NOMO-1 treated with dmso at 0.1 percent for 144 hours (cell line): ENCODE results near the gene TICAM2.

ENCODE experiments used
- DNase-seq: peaks from one replicate; lab custom pipeline; 2025; ENCODE audit not compliant: unreplicated experiment; lab: John Stamatoyannopoulos, UW

The TICAM2 gene

DNA sequence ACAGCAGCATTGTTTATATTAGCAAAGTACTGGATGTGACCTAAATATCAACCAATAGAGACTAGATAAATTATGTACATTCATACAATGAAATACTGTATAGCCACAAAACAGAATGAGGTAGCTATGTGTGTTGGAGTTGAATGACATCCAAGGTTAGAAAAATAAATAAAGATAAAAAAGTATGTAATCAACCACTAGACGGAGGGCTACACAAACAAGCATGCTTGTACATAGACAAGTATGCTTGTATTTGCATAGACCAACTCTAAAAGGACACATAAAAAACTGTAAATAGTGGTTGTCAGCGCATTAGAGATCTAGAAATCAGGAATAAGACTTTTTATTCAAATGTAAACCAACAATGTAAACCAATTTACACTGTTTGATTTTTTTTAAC lies 60.7 kb downstream of the TICAM2 start:
- DNase-seq: no peak

DNA sequence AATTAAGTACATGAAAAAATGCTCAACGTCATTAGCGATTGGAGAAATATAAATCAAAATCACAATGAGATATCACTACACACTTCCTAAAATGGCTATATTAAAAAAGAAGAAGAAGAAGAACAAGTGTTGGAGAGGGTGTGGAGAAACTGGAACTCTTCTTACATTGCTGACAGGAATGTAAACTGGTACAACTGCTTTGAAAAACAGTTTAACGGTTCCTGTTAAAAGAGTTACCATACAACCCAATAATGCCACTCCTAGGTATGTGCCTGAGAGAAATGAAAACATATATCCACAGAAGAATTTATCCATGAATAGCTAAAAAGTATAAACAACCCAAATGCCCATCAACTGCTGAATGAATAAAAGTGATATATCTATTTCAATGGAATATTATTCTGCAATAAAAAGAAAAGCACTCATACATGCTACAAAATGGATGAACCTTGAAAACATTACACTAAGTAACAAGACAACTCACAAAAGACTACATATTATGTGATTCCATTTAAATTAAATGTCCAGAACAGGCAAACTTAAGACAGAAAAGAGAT lies 66.7 kb downstream of the TICAM2 start:
- no peak for DNase-seq

DNA sequence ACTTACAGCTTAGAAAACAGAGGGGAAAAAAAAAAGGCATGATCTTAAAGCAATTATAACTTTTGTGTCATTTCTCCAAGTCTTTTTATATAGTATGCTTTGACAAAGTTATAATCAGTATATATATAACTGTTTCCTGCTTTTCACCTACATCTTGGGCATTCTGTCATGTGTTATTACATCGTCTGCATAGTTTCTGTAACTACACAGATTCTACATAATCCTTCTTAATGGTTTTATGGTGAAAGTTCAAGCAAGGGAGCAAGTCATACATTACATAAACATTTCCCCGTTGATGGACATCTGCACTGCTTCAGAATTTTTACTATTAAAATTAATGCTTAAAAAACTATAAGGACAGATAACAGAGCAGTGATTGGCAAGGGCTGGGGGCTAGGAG lies 69.8 kb downstream of the TICAM2 start:
- DNase-seq: no peak

DNA sequence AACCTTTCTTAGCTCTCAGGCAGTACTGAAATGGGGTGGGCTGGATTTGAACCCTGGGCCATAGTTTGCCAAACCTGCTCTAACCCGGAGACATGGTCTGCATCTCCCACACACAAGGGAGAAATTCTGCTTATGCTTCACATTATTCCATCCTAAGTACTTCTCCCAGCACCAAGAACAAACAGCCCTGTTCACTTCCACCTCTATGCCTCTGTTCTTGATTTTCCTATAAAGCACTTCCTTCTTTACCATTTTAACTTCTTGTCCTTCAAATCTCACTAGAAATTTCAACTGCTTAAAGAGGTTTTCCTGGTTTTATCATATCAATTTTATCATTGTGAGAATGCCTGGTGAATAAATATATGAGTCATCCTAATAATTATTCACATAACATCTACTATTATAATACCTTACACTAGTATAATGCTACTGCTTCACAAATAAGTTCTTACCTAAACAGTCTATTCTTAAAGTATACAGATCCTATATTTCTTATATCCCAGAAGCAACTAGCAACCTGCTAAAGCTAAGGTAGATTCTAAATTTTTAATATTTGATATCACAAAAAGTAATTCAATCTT lies 70.4 kb downstream of the TICAM2 start:
- no peak for DNase-seq

DNA sequence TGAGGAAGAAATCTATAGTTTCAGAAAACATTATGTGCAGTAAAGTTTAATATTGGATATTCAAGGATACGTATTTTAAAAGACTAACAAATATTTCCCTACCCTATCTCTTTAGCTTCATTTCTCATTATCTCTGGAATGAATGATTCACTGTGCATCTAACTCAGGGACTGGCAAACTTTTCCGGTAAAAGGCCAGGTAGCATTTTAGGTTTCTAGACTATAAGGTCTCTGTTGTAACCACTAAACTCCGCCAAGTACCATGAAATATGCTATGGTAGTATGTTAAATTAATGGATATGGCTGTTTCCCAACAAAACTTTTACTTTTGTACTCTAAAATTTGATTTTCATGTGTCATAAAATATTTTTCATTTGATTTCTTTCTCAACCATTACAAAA lies 70.9 kb downstream of the TICAM2 start:
- DNase-seq: no peak

DNA sequence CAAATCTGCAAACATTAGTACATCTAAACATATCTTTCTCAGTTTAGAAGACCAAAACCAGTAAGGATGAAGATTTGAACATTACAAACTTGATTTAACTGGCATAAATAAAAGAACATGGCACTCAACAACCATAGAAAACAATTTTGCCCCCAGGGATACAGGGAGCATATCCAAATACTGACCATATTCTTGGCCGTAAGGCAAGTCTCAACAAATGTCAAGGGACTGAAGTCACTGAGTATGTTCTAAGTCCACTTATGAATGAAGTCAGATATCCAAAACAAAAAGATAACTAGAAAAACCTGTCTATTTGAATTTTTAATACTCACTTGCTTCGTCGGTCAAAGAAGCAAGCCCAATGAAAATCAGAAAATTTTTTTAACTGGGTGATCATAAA lies 71.9 kb downstream of the TICAM2 start:
- DNase-seq: no peak
